HL-60 (cell line): ENCODE data around the gene LRRC49.

Experiments used
- DNase-seq, 2 experiments: peaks; one replicate each; pipeline ENCODE4 v3.0.0-alpha.2; 2010 to 2020; ENCODE audit warnings: low read depth in 1 of 2, low spot score in 1 of 2
- H3K27ac ChIP-seq: fragments of 250-450 bp; sonication (Bioruptor Pico); replicated peaks from 2 replicates; pipeline ENCODE4 v1.5.1; 2020; ENCODE audit warnings: mild to moderate bottlenecking, moderate library complexity
- H3K27me3 ChIP-seq: fragments of 250-450 bp; sonication (Bioruptor Pico); 2 replicates; pipeline ENCODE4 v1.5.1; 2021; ENCODE audit warnings: mild to moderate bottlenecking, moderate library complexity; ENCODE audit not compliant: insufficient read depth, poor library complexity, severe bottlenecking
- H3K4me3 ChIP-seq: replicated peaks from 2 replicates; pipeline ENCODE4 v1.5.1; 2011; ENCODE audit warnings: mild to moderate bottlenecking, control low read depth, low read length; ENCODE audit not compliant: insufficient read depth
- CTCF ChIP-seq: IDR thresholded peaks from one replicate; pipeline ENCODE4 v1.5.1; 2011; ENCODE audit warnings: low read length, control low read depth, inconsistent platforms; ENCODE audit not compliant: insufficient read depth
- GABPA ChIP-seq: IDR thresholded peaks from 2 replicates; pipeline ENCODE4 v1.6.1; 2012; ENCODE audit warnings: low read depth
- POLR2AphosphoS5 ChIP-seq: IDR thresholded peaks from 2 replicates; pipeline ENCODE4 v1.6.1; 2012; ENCODE audit warnings: low read depth
- REST ChIP-seq: IDR thresholded peaks from 2 replicates; pipeline ENCODE4 v1.6.1; 2012; ENCODE audit warnings: low read depth; ENCODE audit not compliant: insufficient replicate concordance
- SPI1 ChIP-seq: IDR thresholded peaks from 2 replicates; pipeline ENCODE4 v1.6.1; 2012; ENCODE audit warnings: low read depth, mild to moderate bottlenecking, borderline replicate concordance

LRRC49 gene

GRCh38 chr15:71082803-71083202 is 190.2 kb downstream of the LRRC49 start:
- no peak overlapping the region for H3K4me3 ChIP-seq
- no peak for DNase-seq
- H3K27me3 ChIP-seq = peaks cover 2% of the 10 kb centered on the region
- no peak for TF ChIP-seq GABPA
- TF ChIP-seq REST = no peak
- TF ChIP-seq POLR2AphosphoS5 = no peak
- no peak for TF ChIP-seq CTCF
- no peak for TF ChIP-seq SPI1
- no peak overlapping the region for H3K27ac ChIP-seq

- H3K27me3 ChIP-seq = peaks cover 2% of the 10 kb centered on the region
- H3K4me3 ChIP-seq = no peak overlapping the region
- TF ChIP-seq POLR2AphosphoS5 = no peak
- TF ChIP-seq REST = no peak
- TF ChIP-seq CTCF = no peak
- TF ChIP-seq GABPA = no peak
- no peak for TF ChIP-seq SPI1
- DNase-seq = no peak
- no peak overlapping the region for H3K27ac ChIP-seq
Measured at GRCh38 chr15:71083349-71083748, 190.7 kb downstream of the LRRC49 start.

GRCh38 chr15:71084264-71084663 is 191.6 kb downstream of the LRRC49 start:
- Histone ChIP-seq H3K27me3 (peaks cover 2% of the 10 kb centered on the region), H3K27ac (no peak overlapping the region), H3K4me3 (no peak overlapping the region)
- DNase-seq = no peak
- TF ChIP-seq SPI1 (no peak), POLR2AphosphoS5 (no peak), REST (no peak), CTCF (no peak), GABPA (no peak)
